NCI-H2171 treated with DMSO at 0.1 percent for 48 hours (cell line): Measurements from ENCODE around the gene MAP1B.

Source experiments
- DNase-seq: peaks from one replicate; lab custom pipeline; 2025; lab: John Stamatoyannopoulos, UW

The MAP1B gene

DNA sequence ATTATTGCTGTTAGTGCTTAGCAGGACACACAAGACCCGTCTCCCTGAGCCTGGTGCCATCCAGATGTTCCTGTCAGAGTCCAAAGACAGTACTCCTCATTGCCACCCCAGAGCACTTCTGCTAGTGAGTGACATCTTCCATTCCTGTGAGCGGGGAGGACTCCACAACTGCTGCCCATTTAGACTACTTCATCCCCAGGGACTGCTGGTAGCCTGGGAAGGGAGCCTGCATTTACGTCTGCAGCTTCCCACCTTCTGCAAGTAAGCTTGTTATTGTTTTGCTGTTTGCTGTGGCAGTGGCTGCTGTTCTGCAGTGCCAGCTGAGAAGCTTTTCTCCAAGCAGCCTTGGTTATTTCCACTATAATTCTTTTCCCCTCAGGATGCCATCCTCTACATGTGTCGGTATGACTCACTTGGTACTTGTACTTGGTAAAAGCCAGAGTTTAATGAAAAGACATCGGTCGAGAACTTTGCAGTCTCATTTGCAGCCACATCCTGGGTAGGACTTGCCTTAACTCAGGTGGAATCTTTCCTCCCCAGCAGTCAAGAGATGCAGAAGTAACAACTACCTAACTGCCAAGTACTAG is 10.6 kb upstream of the MAP1B start:
- peak; percentile 8 for DNase-seq

DNA sequence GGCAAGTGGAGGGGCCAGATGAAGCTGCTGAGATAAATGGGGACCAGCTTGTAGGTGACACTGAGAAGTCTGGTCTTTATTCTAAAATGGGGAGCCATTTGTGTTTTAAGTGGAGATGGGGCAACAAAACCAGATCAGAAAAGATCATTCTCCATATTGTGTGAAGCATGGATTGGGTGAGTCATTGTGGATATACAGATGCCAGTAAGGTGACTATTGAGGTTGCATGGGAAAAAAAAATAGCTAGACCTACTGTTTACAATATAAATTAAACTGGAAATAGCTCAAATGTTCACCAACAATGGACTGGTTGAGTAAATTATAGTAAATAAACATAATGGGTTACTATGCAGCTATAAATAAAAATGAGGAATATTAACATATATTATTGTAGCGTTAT is 5.4 kb upstream of the MAP1B start:
- no peak for DNase-seq

DNA sequence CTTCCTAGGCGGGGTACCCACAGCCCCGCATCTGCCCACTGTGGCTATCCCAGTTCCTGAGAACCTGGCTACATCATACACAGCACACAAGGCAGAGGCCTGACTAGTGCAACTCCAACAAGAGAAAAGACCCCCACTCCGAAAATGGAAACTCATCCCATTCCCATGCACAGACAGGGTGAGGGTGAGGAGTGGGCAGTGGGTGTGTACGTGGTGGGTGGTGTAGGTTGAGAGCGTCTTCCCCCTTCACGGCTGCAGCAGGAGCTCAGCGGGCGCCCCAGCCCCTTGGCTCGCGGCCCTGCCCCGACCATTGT is 501 bp upstream of the MAP1B start:
- DNase-seq: no peak

DNA sequence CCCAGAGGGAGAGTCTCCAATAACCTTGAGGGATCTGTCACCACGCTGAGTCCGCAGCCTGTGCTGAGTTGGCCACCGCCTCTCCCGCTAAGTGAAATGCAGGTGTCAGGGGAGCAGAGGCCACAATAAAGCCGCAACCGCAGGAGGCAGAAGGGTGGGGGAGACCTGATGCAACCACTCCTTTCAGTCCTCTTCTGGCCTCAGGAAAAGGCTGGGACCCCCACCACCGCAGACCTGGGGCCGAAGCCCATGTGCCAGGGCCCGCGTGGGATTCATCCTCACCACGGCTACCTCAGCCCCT is 576 bp downstream of the MAP1B start:
- no peak for DNase-seq

DNA sequence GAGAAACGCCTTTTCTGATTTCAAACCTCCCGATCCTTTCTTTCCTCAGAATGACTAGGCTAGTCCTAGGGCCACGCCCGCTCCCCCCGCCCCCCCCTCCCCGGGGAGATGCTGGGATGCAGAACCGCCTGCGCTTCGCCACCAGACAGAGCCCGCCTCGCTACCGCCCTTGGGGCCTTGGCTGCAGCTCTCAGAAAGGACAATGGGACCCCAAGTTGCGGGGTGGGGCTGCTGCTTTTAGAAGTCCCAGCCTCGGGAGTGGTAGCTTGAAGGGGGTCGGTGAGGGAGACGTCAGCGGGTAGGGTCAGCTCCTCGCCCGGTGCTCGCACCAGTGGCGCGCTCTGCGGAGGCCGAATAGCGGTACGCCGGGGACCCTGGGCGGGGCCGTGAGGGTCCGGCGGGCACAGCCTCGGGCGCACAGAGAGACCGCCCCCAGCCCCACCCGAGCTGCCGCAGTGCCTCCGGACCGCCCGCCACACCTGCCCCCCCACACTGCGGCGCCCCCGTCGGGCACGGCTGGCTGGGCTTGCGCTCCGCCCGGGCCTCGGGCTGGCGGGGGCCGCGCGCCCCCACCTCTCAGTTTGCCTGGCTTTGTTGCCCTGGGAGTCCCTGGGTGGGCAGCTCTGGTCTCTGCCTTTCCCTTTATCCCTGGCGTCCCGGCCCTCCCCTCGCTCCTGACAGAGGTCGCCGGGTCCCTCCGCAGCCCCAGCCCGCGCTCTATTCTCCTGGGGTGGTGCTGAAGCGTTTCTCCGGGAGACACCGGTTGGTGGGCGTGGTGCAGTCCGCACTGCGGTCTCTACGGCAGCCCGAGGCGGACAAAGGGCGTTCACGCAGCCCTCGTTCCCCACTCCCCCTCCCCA is 1.2 kb downstream of the MAP1B start:
- DNase-seq: peak; percentile 49

DNA sequence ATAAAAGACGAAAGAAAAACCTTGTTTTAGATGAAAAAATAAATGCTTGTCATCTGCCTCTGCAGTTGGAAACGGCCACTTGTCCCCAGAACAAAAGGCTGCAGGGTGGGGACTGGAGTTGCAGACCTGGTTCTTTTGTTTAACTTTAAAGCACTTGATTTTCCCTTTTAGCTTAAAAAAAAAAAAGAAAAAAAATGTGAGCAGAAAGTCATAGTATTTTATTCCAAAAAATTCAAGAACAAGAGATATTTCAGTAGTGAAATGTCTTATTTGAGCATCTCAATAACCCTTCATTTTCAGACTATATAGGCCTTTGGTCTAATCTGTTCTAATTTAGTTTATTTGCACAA is 1.8 kb downstream of the MAP1B start:
- DNase-seq: no peak

DNA sequence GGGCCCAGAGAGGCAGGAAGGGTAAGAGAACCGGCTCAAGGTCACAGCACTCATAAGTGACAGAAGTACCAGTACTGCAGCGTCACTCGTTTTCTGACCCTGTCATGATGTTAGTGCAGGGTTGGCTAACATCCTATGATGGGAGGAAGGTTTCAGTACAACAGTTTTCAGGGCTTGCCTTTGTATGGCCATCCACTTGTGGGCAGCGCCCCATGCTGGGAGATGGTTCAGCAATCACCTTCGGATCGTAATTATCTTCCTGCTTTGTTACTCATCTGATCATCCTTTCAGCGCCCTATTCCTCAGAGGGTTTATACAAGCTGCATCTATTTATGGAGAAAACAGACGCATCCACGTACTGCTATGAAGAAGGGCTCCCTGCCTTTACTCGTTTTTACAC is 2.4 kb downstream of the MAP1B start:
- no peak for DNase-seq

DNA sequence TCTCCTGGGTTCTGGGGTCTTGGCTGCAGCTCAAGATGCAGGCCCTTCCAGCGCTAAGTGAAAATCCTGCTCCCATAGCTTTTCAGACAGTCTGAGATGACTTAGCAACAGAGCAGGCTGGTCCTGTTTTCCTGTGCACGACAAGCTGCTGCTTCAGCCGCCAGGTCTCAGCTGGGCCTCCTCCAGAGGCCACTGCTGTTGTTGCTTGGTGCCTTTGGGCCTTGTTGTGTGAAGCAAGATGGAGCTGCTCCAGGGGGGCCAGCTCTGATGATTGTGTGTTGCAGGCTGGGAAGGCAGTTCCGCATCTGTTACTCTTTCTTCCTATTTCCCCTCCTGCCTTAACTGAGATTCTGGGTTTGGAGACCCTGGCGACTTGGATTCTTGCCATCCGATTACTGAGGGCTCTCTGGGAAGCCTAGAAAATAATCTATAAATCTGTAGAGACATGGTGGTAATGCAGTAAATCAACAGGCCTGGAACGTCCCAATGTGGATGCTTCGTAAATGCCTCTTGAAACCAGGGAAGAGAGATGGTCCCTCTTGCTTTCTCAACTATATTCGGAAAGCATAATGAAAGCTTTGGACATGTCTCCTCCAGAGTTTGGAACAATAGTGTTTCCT is 3.2 kb downstream of the MAP1B start:
- DNase-seq: peak; percentile 7

DNA sequence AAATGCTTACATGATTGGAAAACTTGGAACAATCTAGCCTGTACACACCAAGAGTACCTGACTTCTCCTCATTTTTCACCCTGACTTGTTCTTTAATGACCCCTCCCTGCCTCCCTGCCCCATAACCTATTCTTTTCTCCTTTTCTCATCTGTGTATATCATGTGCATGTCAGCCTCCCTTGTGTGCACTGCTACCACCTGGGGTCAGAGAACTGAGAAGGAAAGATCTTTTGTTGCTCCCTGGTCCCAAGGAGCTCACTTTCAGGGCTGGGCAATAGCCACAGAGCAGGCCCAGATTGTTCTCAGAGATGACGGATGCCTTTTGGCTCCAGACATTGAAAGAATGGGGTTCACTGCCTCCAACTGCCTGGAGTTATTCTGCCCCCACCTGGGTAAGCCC is 5.1 kb downstream of the MAP1B start:
- no peak for DNase-seq

DNA sequence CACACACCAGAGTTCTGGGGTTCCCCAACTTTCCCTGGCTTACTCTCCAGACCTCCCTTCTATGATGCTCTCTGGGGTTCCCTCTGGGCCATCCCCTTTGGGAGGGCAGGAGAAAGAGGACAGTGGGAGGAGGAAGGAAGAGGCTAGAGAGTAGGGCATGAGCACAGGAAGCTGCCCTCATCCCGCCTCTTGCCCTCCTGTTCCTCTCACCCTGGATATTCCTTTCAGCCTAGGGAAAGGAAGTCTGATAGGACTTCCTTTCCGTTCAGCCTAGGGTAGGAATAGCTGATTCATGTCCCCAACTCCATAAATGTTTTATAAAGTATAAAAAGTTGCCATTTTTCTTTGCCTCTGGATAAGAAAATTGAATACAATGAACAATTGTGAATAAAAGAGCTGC is 7.4 kb downstream of the MAP1B start:
- no peak for DNase-seq

DNA sequence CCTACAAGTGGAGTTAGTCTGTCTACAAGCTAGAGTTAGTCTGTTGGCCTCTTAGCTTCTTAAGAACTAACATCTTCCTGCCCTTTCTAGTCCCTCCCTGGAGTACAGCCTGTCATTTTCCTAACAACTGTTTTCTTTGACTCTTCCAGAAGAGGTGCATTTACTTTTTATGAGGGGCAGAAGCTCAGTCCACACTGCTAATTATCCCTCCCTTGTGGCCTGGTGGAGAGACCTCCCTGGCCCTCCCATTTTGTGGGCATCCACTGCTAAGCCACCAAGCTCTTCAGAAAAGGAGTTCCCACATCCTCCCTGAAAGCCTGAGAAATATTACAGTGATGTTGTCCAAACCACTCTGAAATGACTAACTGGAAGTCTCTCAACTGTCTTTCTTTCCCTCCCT is 8.0 kb downstream of the MAP1B start:
- DNase-seq: no peak

DNA sequence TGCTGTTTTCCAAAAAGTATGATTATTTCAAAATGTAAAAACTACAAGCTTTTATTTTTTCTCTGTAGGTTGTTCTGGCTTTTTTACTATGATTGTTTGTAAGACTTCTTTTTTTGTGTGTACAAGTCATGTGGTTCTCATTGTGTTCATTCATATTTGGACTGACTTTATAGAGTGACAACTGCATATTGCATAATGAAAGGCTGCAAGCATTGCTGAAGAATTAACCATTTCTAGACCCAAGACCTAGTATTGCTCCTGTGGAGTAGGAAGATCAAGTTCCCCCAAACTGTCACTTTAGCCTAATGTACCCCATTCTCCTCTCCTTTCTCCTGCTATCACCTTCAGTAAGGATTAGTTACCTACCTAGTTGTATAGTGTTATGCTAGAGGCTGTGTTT is 10.0 kb downstream of the MAP1B start:
- no peak for DNase-seq

DNA sequence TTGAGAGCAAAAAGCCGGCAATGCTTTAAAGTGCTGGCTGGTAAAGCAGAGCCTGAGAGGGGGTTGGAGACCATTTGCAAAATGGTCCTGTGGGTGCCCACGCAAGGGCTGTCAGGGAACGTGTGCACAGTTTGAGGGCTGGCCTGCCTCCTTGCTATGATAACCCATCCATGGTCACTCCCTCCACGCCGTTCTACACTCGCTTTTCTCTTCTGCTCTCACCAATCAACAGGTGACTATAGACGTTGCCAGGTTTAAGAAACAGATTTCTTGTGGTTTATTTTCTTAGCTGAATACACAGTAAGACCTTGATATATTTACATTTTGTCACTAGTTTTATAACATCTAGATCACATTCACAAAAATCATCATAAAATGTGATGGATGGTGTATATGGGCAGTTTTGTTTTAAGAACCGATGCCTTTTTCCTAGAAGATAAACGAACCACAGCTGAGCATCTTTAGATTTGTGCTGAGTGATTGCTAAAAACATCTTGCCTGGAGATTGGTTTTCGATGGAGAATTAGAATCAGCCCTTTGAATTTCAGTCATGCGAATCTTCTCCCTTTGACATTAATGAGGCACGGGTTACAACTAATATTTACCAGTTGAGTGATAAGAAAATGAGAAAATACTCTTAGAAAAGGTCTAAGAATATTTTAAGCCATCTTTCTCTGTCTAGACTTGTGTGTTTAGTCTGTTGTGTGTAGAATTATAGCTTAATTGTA is 13.9 kb downstream of the MAP1B start:
- DNase-seq: no peak

DNA sequence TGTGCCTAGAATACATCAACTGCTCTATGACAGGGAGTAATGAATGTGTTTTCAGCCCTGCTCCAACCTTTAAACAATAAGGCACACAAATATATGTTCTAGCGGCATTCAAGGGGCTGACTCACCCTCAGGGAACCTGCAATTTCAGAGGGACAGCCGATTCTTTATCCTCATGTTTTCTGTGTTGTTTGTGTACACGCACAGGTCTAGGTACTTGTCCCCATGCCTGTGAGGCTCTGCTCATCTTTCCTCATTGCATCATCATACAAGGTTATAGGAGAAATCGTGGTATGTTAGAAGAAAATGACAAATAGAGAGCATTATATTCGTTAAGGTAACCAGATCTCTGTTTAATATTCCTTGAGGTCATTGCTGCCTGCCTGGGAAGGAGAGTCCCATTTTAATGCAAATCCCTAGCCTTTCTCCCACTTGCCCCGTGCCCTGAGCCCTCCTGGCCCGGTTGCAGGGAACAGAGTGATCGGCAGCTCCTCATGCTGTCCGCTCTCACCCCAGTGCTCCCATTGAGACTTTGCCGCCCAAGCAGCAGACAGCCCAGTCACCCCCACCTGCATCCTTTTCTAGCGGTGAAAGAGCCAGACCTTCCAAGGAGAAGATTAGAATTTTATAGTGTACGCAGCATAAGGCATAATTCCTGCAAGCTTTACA is 14.6 kb downstream of the MAP1B start:
- DNase-seq: no peak

DNA sequence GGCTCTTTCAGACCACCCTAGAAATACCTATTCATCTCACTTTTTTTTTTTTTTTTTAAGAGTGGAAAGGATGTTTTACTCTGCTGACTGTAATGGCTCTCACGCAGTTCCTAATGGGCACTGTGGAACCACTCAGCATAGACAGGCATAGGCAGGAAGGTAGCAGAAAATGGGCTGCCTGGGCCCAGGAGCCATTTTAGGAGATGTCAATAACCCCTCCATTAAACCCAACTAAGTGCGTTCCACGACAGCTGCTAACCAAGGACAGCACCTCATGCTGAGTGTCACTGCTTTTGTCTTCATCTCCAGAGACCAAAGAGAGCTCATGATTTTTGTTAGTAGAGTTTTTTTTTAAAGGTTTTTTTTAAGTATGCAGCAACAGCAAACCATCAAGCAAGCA is 15.3 kb downstream of the MAP1B start:
- no peak for DNase-seq

DNA sequence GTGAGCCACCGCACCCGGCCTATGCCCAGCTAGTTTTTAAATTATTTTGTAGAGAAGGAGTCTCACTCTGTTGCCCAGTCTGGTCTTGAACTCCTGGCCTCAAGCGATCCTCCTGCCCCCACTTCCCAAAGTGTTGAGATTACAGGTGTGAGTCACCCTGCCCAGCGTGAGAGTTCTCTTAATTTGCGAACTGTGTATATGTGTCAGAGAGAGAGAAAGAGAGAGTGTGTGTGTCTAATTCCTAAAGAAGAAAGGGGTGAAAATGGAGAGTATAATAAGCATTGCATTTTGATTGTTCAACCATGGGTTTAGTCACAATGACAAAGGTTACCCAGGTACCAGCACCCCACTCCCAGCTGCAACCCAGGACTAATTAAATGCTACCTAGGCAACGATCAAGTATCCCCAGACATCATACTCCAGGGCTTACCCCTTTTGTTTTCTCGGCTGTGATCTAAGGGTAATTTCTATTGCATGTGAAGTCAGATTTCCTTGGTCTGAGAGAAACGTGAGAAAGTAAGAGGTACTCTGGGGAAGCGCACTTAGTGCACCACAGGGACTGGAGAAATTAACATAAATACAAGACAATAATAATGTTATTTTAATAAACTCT is 16.6 kb downstream of the MAP1B start:
- no peak for DNase-seq

DNA sequence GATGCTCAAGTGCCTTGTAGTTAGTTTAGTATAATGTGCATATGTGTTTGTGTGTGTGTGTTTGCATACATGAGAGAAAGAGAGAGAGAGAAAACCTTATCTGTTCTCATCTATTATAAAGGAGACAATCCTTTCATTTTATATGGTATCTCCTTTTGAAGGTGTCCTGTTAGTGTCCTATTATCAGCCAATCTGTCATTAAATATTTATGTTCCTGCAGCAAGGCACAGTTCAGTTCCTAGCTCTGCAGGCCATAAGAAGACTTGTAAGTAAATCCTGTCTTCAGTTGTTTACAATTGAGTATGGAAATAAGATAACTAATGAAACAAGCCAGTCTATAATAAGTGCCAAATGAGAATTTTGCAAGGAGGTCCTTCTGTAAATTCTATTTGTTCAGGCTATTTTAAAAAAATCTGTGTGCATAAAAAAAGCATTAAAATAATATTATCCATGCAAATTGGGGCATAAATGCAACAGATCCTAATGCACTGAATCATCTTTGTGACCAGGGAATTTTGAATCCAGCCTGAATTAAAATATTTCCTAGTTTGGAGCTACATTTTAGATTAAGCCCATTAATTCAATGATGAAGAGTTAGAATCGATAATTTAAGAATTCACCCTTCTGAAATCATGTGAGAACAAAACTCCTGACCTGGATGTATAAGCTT is 18.1 kb downstream of the MAP1B start:
- DNase-seq: no peak

DNA sequence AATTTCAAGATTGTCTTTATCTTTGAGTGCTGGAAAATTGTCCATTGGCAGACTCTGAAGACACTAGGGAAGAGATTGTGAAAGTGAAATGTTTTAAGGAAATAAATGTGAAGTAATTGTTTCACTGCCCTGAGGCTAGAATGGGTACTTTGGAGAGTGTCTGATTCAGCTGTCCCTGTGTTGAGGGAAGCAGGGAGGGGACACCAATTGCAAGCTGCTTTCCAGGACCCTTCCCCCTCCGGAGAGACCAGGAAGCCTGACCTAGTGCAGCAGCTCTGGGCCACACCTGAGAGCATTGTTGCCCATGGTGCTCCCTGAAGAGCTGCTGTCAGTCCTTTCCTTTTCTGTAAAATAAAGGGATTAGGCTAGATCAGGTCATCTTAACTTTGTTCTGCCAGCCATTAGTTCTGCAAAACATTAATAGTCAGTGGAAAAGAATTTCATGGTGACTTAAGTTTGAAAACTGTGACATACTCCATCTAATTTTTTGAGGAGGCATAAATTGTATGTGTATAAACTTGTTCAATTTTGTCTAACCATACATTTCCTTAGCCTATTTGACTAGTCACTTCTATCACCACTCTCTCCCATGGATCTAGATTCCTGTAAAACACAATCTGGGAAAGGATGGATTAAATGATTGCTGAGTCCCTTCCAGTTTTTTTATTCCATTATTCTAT is 18.8 kb downstream of the MAP1B start:
- no peak for DNase-seq

DNA sequence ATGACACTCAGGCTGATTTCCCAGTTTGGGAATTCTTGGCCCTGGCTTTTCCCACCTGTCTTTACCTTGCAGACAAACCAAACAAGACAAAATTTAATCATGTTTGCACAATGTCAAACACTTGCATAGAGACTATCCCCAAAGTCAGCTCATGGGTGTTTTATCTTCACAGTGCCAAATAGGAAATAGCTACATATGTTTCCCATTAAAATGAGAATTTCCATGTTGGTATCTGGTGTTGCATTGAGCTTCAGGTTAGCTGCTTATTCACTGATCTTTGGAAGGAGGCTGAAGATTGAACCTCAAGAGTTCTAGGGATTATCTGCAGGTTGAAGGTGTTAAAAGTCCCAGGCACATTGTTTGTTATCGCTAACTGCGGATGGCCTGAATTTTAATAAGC is 19.5 kb downstream of the MAP1B start:
- no peak for DNase-seq

DNA sequence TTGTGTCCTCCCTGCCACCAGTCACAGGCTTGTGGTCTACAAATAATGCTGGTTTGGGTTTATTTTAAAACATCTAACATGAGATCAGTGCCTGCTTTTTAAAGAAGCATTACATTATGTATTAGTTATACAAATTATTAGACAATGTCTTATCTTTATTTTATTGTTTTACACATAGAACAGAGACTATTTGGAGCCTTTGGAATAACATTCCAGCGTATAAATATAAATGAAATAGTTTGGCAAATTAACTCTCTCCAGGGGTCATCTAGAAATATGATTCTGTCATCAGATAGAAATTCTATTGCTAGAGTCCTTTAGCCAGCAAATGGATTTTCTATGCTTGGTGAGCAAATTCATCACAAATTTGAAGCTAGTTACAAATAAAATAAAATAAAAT is 22.4 kb downstream of the MAP1B start:
- no peak for DNase-seq

DNA sequence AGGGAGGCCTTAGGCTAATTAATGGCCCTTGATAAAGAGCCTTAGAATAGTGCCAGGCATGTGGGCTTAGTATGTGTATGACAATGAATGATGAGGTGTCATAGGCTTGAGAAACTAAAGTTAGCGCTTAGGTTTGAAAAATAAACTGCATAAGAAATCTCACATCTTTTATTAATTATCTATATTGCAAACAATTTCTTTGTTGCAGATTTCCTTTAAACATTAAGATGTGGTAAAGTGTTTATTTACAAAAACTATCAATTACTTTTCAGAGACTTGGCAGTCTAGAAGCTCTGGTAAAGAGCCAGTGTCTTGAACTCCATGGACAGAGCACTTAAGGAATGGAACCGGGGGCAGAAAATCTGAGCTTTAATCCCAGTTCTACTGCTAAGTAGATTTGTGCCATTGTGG is 23.1 kb downstream of the MAP1B start:
- no peak for DNase-seq
